ENCODE results near the gene TMIGD3. TPM values are rescaled to one million over a fixed set of nuclear protein-coding genes. Genes with fewer than 3 reads are reported as not detected.

TMIGD3 gene
- total RNA-seq, 1 donor from 2014 or later: not detected

DNA sequence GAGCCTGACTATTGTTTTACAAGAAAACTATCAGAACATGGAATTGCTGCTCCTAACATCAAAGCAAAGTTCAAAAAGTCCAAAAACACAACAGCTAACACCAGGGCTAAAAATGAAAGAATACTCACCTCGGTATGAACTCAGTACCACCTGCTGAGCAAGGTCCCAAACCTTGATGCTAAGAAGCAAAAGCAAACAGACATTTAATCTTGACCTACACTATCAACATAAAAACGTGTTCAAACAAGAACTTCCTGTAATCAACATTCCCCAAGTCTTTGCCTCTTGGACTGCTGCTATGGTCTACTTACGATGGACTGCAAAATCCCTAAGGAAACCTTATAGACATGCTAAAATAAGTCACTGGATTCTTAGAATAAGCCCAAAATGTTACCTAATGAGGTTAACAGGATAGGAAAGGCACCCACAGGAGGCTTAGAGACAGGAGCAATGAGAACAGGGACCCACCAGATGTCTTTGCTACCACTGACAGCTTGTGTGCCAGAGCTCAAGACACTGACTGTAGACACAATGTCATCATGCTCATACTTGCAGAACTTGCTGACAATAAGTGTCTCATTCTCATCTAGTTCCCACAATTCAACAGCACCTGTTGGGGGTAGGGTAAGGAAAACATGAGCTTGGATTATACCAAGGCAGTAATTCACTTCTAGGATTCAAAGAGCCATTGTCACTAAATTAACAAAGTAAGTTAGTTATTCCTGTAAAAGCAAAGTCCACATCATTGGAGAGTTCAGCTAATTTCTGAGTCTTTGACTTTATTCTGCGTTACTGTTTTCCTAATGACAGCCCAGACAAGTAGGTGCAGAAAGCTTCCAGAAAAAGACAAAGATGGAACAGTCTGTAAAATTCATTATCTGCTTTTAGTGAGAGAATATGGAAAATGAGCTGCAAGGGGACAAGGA lies 56.2 kb downstream of the TMIGD3 start:
- DNase-seq (ENCODE audit: low read depth): no peak

DNA sequence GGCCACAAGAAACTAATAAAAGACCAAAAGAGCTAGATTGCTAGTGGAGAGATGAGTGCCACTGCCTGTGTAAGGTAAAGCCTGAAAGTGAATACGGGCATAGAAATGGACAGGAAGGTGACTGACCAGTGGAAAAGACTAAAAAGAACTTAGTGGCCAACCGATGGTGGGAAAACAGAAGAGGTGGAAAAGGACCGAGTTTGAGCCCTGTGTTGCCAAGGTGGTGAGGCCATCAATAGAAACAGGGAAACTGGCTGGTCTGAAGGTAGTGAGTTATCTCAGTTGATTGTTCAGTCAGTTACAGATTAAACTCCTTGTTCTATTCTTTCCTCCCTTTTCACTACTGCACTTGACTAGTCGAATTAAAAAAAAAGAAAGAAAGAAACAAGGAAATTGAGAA lies 56.9 kb downstream of the TMIGD3 start:
- DNase-seq (ENCODE audit: low read depth): no peak

DNA sequence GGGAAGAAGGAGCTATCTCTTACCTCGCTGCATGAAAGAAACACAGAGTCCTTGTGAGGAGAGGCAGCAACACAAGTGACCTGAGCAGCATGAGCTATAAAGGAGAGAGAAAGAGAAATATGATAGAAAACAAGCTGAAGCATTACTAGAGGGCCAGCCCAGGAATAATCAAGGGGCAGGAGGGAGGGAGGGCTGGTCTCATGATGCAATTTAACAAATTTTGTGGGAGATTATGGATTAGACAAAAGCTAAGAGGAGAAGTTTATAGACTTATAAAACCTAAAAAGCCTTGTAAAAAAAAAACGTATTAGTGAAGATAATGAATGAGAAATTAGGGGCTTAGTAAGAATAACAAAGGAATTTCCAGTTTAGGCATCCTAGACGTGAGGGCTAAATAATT lies 59.4 kb downstream of the TMIGD3 start:
- no peak for DNase-seq (ENCODE audit: low read depth)

DNA sequence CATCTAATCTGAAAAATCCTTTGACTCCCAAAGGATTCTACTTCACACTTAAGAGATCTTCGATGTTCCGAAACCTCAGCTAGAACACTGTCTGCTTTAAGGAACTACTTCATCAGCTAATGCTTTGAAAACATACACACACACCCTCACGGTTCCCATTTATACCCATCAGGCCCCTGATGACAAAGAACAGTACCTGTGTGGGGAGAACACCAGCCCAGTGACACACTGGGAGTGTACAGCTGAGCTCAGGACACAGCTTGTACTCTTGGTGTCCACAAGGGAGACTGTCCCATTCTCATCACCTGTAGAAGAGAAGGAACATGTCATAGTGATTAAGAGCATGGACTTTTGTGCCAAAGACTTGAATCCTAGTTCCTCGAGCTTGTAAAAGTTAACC lies 61.0 kb downstream of the TMIGD3 start:
- no peak for DNase-seq (ENCODE audit: low read depth)

DNA sequence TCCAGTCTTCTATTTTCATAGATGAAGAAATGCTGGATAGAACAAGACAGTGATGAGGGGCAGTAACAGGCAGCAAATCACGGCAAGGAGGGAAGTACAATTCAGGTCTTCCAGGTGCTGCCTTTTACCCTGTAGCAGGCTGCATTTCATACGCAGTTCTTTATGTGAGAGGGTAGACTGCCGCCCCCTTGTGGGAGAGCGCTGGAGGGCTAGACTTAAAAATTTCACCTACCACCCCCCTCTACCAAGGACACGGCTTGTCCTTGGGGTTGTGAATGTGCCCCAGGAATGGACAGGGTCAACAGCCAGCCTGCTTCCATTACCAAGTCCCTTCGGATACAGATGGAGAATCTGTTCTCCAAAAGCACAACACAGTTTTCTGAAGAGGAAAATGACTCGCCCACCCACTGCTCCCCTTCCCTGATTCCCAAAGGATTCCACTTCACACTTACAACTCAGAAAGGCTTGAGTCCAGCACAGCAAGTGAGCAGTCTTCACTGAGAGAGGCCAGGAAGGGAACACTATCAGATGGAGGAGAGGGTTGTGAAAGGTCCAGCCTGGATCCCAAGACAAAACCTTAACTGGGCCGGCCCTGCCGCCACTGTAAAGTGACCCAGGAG lies 61.8 kb downstream of the TMIGD3 start:
- no peak for DNase-seq (ENCODE audit: low read depth)

DNA sequence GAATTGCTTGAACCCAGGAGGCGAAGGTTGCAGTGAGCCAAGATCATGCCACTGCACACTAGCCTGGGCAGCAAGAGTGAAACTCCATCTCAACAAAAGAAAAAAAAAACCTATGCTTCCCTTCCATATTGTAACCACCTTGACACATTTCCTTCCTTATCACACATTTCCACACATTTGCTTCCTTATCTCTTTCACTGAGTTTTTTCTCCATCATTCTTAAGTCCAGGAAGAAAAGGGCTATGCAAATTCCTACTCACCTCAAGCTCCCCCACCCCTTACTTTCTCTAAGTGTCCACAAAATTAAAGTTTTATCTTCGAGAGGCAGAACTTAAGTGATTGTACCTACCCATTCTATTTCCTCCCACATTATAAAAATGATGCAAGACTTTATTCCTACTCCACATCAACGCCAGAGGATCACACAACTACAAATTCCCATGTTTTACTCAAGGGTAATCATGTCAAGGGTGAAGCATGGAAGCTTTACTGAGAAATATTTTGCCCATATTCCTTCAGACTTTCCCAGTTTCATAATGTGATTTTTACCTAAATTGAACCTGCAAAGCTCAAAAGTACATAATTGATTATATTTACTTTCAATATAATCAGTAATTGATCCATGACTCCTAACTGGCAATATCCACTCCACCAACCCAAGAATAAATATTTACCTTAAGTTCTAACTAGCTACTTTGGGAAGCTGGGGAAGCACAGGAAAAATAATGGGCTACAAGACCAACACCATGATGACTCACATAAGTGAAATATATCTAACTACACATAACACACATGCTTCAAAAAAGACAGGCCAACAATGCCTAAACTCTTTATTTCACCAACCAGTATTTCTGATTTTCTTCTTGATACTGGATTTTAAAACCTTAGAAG lies 63.7 kb downstream of the TMIGD3 start:
- no peak for DNase-seq (ENCODE audit: low read depth)

DNA sequence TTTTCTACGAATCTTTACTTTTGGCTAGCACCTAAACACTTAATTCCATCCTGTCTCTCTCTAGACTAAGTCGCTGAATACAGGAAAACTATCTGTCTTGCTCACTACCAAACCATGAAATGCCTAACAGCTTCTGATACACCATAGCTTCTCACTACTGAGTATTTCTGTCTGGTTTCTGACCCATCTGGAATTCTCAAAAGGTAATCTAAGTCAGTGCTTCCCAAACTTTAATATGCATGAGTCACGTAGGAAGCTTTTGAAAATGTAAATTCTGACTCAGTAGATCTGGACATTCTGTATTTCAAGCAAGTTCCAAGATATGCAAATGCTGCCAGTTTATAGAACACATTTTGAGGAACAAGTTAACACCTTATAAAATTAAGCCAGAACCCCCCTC lies 66.7 kb downstream of the TMIGD3 start:
- no peak for DNase-seq (ENCODE audit: low read depth)

Other genes with a start within 250 kb of the TMIGD3 start
- not detected in 2 replicates for gene CHIA, start 212.8 kb downstream of the TMIGD3 start, total RNA-seq
- gene OVGP1, start 75.9 kb downstream of the TMIGD3 start, total RNA-seq: 0.52 and 1.4 TPM in 2 replicates
- gene WDR77, start 54.4 kb downstream of the TMIGD3 start, total RNA-seq: 86.7 and 98.5 TPM in 2 replicates
- gene ATP5PB, start 54.2 kb downstream of the TMIGD3 start, total RNA-seq: 356 and 426 TPM in 2 replicates
- gene C1orf162, start 29.6 kb downstream of the TMIGD3 start, total RNA-seq: 0.20 TPM in 1 of 2 replicates, not detected in the other
- gene ADORA3, start within 50 bp of the TMIGD3 start, total RNA-seq: not detected in 2 replicates
- 28.3 and 93.7 TPM in 2 replicates for gene RAP1A, start 116.2 kb upstream of the TMIGD3 start, total RNA-seq
- gene INKA2, start 235.8 kb upstream of the TMIGD3 start, total RNA-seq: 1.0 and 4.7 TPM in 2 replicates

Measured in renal cortical epithelial cell (primary cell).